Measurements from ENCODE around the gene GRIA4. TPM values are rescaled to one million over a fixed set of nuclear protein-coding genes. Genes with fewer than 3 reads are reported as not detected.

The GRIA4 gene
- total RNA-seq, 3 donors from 2014 or later (not counting 1 experiment from before 2014, with no cell fraction given), result not detected

GRCh38 chr11:105713696-105714095, 103.8 kb downstream of the GRIA4 start:
- Mint-ChIP-seq H3K9me3 (peaks cover 9 to 12% of the 10 kb centered on the region in 2 donors), H3K4me3 (no peak overlapping the region), H3K36me3 (no peaks in the 10 kb centered on the region), H3K4me1 (no peaks in the 10 kb centered on the region), H3K27me3 (ENCODE audit: low read depth in 2 of 2) (no peaks in the 10 kb centered on the region), H3K27ac (no peak overlapping the region)
- no peak for ATAC-seq
- TF ChIP-seq, protein P1, sequence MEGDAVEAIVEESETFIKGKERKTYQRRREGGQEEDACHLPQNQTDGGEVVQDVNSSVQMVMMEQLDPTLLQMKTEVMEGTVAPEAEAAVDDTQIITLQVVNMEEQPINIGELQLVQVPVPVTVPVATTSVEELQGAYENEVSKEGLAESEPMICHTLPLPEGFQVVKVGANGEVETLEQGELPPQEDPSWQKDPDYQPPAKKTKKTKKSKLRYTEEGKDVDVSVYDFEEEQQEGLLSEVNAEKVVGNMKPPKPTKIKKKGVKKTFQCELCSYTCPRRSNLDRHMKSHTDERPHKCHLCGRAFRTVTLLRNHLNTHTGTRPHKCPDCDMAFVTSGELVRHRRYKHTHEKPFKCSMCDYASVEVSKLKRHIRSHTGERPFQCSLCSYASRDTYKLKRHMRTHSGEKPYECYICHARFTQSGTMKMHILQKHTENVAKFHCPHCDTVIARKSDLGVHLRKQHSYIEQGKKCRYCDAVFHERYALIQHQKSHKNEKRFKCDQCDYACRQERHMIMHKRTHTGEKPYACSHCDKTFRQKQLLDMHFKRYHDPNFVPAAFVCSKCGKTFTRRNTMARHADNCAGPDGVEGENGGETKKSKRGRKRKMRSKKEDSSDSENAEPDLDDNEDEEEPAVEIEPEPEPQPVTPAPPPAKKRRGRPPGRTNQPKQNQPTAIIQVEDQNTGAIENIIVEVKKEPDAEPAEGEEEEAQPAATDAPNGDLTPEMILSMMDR (IDR thresholded peaks at IDR 0.05), result no peak
- DNase-seq, result no peak
- Histone ChIP-seq H3K9me3 (ENCODE audit: control insufficient read depth, insufficient read depth, low read length) (no peaks in the 10 kb centered on the region), H3K27me3 (ENCODE audit: control insufficient read depth, insufficient read depth, low read length) (no peaks in the 10 kb centered on the region), H3K4me3 (ENCODE audit: low read length) (no peak overlapping the region), H3K4me1 (ENCODE audit: control insufficient read depth, insufficient read depth, low read length) (no peaks in the 10 kb centered on the region), H3K36me3 (ENCODE audit: control insufficient read depth, insufficient read depth, low read length) (no peaks in the 10 kb centered on the region), H3K27ac (ENCODE audit: low read length) (no peak overlapping the region)
- 78% methylated on average over 1 of the region's 2 CpGs for WGBS (ENCODE audit: insufficient coverage)
- intact Hi-C loops (cut with micrococcal nuclease), result no loop called here

DNA sequence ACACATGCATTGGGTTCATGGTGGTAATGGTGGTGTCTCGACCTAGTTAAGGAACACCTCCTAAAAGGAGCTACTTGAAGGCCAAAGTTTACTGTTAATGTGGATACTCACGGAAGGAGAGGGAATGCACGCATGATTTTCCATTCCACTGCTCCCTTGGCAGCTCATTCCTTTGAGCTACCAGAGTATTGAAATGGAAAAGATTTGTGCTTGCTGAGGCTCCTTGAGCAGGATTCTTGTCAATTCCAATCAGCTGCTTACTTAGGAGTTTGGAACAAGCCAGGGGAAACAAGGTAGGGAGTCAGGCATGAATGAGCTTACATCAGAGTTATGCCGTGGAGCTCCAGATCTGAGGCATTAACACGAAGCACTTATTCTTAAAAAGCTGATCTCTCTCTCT, 108.8 kb downstream of the GRIA4 start:
- TF ChIP-seq, protein P1 (IDR thresholded peaks at IDR 0.05), result no peak
- no peaks in the 10 kb centered on the region for H3K9me3 ChIP-seq (ENCODE audit: control insufficient read depth, insufficient read depth, low read length)
- 77% methylated on average over 5 of the region's 5 CpGs for WGBS (ENCODE audit: insufficient coverage)
- Mint-ChIP-seq H3K36me3 (no peaks in the 10 kb centered on the region), H3K9me3 (peaks cover 6 to 8% of the 10 kb centered on the region in 2 donors), H3K27ac (no peak overlapping the region), H3K27me3 (ENCODE audit: low read depth in 2 of 2) (no peaks in the 10 kb centered on the region), H3K4me3 (no peak overlapping the region), H3K4me1 (no peaks in the 10 kb centered on the region)
- H3K27me3 ChIP-seq (ENCODE audit: control insufficient read depth, insufficient read depth, low read length), result no peaks in the 10 kb centered on the region
- intact Hi-C loops (cut with micrococcal nuclease), result no loop called here
- no peak overlapping the region for H3K4me3 ChIP-seq (ENCODE audit: low read length)
- DNase-seq, result no peak
- H3K36me3 ChIP-seq (ENCODE audit: control insufficient read depth, insufficient read depth, low read length), result no peaks in the 10 kb centered on the region
- no peaks in the 10 kb centered on the region for H3K4me1 ChIP-seq (ENCODE audit: control insufficient read depth, insufficient read depth, low read length)
- H3K27ac ChIP-seq (ENCODE audit: low read length), result no peak overlapping the region
- ATAC-seq, result no peak

- no peaks in the 10 kb centered on the region for H3K9me3 ChIP-seq (ENCODE audit: control insufficient read depth, insufficient read depth, low read length)
- intact Hi-C loops (cut with micrococcal nuclease), result no loop called here
- peaks cover 6 to 11% of the 10 kb centered on the region in 2 donors for H3K9me3 Mint-ChIP-seq
- no peaks in the 10 kb centered on the region for H3K36me3 ChIP-seq (ENCODE audit: control insufficient read depth, insufficient read depth, low read length)
- H3K27me3 Mint-ChIP-seq (ENCODE audit: low read depth in 2 of 2), result no peaks in the 10 kb centered on the region
- WGBS (ENCODE audit: insufficient coverage), result 88% methylated on average over 11 of the region's 11 CpGs
- ATAC-seq (no peak), DNase-seq (no peak)
- H3K36me3 Mint-ChIP-seq, result no peaks in the 10 kb centered on the region
- H3K4me1 ChIP-seq (ENCODE audit: control insufficient read depth, insufficient read depth, low read length), result no peaks in the 10 kb centered on the region
- TF ChIP-seq, protein P1 (IDR thresholded peaks at IDR 0.05), result no peak
- H3K4me1 Mint-ChIP-seq, result no peaks in the 10 kb centered on the region
- no peak overlapping the region for H3K4me3 Mint-ChIP-seq
- H3K27me3 ChIP-seq (ENCODE audit: control insufficient read depth, insufficient read depth, low read length), result no peaks in the 10 kb centered on the region
- H3K27ac ChIP-seq (ENCODE audit: low read length), result no peak overlapping the region
- H3K27ac Mint-ChIP-seq, result no peak overlapping the region
- no peak overlapping the region for H3K4me3 ChIP-seq (ENCODE audit: low read length)
Observed at GRCh38 chr11:105719073-105719822, 109.4 kb downstream of the GRIA4 start.

- Histone ChIP-seq H3K36me3 (ENCODE audit: control insufficient read depth, insufficient read depth, low read length) (no peaks in the 10 kb centered on the region), H3K4me3 (ENCODE audit: low read length) (no peak overlapping the region), H3K27ac (ENCODE audit: low read length) (no peak overlapping the region), H3K9me3 (ENCODE audit: control insufficient read depth, insufficient read depth, low read length) (no peaks in the 10 kb centered on the region), H3K4me1 (ENCODE audit: control insufficient read depth, insufficient read depth, low read length) (no peaks in the 10 kb centered on the region), H3K27me3 (ENCODE audit: control insufficient read depth, insufficient read depth, low read length) (no peaks in the 10 kb centered on the region)
- H3K27me3 Mint-ChIP-seq (ENCODE audit: low read depth in 2 of 2), result no peaks in the 10 kb centered on the region
- intact Hi-C loops (cut with micrococcal nuclease), result no loop called here
- TF ChIP-seq, protein P1 (IDR thresholded peaks at IDR 0.05), result no peak
- H3K4me3 Mint-ChIP-seq, result no peak overlapping the region
- WGBS (ENCODE audit: insufficient coverage), result 92% methylated on average over 2 of the region's 2 CpGs
- ATAC-seq (no peak), DNase-seq (no peak)
- no peaks in the 10 kb centered on the region for H3K4me1 Mint-ChIP-seq
- no peaks in the 10 kb centered on the region for H3K36me3 Mint-ChIP-seq
- no peak overlapping the region for H3K27ac Mint-ChIP-seq
- H3K9me3 Mint-ChIP-seq, result peaks cover 4 to 8% of the 10 kb centered on the region in 2 donors
Observed at GRCh38 chr11:105720096-105720495, 110.2 kb downstream of the GRIA4 start.
